ENCODE results near the gene PRSS12.

GRCh38 chr4:118335774-118336173 lies 17.0 kb downstream of the PRSS12 start:
- TF ChIP-seq CTCF (conservative IDR thresholded peaks at IDR 0.05; ENCODE audit: low read depth in 2 of 2), result no peak
- TF ChIP-seq NANOG (IDR thresholded peaks at IDR 0.05; ENCODE audit: borderline replicate concordance), result no peak
- no peak for TF ChIP-seq POLR2AphosphoS5 (IDR thresholded peaks at IDR 0.05; ENCODE audit: low read depth)
- TF ChIP-seq ETS1 (IDR thresholded peaks at IDR 0.05), result no peak
- no peak for TF ChIP-seq EZH2 (IDR thresholded peaks at IDR 0.05; ENCODE audit: low read depth, unreplicated experiment)
- TF ChIP-seq JUNB (IDR thresholded peaks at IDR 0.05; ENCODE audit: unreplicated experiment), result no peak

Measured in GM23338 (cell line).